ENCODE measurements around the gene MYO9B. TPM values are rescaled to one million over a fixed set of nuclear protein-coding genes. Genes with fewer than 3 reads are reported as not detected.

The MYO9B gene, protein sequence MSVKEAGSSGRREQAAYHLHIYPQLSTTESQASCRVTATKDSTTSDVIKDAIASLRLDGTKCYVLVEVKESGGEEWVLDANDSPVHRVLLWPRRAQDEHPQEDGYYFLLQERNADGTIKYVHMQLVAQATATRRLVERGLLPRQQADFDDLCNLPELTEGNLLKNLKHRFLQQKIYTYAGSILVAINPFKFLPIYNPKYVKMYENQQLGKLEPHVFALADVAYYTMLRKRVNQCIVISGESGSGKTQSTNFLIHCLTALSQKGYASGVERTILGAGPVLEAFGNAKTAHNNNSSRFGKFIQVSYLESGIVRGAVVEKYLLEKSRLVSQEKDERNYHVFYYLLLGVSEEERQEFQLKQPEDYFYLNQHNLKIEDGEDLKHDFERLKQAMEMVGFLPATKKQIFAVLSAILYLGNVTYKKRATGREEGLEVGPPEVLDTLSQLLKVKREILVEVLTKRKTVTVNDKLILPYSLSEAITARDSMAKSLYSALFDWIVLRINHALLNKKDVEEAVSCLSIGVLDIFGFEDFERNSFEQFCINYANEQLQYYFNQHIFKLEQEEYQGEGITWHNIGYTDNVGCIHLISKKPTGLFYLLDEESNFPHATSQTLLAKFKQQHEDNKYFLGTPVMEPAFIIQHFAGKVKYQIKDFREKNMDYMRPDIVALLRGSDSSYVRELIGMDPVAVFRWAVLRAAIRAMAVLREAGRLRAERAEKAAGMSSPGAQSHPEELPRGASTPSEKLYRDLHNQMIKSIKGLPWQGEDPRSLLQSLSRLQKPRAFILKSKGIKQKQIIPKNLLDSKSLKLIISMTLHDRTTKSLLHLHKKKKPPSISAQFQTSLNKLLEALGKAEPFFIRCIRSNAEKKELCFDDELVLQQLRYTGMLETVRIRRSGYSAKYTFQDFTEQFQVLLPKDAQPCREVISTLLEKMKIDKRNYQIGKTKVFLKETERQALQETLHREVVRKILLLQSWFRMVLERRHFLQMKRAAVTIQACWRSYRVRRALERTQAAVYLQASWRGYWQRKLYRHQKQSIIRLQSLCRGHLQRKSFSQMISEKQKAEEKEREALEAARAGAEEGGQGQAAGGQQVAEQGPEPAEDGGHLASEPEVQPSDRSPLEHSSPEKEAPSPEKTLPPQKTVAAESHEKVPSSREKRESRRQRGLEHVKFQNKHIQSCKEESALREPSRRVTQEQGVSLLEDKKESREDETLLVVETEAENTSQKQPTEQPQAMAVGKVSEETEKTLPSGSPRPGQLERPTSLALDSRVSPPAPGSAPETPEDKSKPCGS (N-terminal part only)
- total RNA-seq, result 93.3 and 94.3 TPM in 2 replicates
- long read RNA-seq, partial matches to known transcripts, result 2 of 14 reads
- long read RNA-seq, other reads (novel, unspliced or antisense), result 12 of 14 reads

DNA sequence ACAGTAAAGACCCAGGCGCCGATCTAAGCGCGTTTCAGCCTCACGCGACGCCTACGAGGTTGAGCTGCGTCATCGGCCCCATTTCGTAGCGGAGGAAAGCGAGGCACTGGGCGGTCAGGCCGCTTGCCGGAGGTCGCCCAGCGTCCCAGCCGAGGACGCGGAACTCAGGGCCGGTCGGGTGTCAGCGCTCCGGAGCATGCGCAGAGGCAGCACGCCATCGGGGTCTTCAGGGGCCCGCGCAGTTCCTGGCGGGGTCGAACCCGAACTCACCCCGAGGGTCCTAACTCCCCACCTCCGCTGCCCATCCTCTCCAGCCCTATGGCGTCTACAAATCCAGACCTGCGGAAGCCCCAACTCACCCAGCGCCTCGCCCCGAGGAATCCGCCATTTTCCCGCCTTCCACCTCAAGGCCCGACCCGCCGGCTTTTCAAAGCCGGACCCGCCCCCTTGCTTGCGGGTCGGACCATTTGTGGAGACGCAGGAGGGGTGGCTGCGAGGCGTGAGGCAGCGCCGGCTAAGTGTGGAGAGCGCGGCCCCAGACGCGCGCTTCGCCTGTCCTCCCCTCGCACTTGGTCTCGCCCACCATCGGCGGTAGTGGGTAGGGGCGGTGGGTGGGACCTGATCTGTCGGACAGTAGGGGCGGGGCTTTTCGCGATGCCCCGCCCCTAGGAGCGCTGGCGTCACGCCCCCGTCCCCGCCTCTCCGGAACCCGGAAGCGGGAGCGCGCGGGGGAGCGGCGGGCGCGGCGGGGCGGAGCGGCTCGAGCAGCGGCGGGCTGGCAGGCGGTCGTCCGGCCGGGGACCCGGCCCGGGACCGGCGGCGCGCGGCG, at the start of gene MYO9B, which contains the start of gene HAUS8:
Gene MYO9B, plus strand, starts transcription at position 743 of the 829 bp plus-strand sequence. CDS start 25,941 bp downstream, outside the sequence.
Gene HAUS8, minus strand, starts transcription at position 418 of the 829 bp plus-strand sequence. Its CDS starts 30 bp downstream, at position 388.
- TF ChIP-seq, protein P1, sequence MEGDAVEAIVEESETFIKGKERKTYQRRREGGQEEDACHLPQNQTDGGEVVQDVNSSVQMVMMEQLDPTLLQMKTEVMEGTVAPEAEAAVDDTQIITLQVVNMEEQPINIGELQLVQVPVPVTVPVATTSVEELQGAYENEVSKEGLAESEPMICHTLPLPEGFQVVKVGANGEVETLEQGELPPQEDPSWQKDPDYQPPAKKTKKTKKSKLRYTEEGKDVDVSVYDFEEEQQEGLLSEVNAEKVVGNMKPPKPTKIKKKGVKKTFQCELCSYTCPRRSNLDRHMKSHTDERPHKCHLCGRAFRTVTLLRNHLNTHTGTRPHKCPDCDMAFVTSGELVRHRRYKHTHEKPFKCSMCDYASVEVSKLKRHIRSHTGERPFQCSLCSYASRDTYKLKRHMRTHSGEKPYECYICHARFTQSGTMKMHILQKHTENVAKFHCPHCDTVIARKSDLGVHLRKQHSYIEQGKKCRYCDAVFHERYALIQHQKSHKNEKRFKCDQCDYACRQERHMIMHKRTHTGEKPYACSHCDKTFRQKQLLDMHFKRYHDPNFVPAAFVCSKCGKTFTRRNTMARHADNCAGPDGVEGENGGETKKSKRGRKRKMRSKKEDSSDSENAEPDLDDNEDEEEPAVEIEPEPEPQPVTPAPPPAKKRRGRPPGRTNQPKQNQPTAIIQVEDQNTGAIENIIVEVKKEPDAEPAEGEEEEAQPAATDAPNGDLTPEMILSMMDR (IDR thresholded peaks at IDR 0.05), result no peak
- no peaks in the 10 kb centered on the region for H3K27me3 Mint-ChIP-seq (ENCODE audit: unreplicated experiment)
- peak within 1 kb of the TSS; percentile 89 for H3K27ac Mint-ChIP-seq (ENCODE audit: unreplicated experiment)
- peak; percentile 100 for DNase-seq (ENCODE audit: extremely low spot score, unreplicated experiment)
- H3K9me3 Mint-ChIP-seq (ENCODE audit: unreplicated experiment), result no peaks in the 10 kb centered on the region
- peaks cover 55% of the 10 kb centered on the region for H3K4me1 Mint-ChIP-seq (ENCODE audit: unreplicated experiment)
- peak within 1 kb of the TSS; percentile 97 for H3K4me3 Mint-ChIP-seq (ENCODE audit: unreplicated experiment)
- H3K36me3 Mint-ChIP-seq (ENCODE audit: unreplicated experiment), result peaks cover 5% of the 10 kb centered on the region

DNA sequence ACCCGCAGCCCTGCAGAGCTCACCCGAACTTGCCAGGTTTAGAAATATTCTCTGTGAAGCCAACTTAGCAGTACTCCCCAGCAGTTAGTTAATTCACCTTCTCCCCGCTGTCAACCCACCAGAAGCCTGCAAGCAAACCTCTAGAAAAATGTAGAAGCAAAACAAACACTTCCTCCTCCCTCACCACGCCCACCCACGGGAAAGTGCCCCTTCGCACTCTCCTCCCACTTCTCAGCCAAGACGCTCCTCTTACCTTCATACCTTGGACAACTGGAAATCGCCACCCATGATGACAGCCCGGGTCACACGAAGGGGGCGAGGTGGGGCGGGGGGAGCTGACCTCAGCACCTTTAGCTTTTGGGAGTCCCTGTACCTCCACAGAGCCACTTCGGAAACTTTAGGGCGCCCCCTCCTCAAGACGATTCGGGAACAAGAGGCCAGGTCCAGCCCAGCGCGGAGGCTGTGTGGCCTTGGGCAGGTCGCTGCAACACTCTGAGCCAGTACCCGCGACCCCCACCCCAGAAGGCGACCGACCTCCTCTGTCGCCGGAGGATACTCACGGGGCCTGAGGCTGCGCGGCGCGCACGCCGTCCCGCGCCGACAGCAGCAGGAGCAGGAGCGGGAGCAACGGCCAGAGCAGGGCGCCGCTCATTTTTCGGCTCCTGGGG, 49.5 kb upstream of the MYO9B start:
- H3K9me3 Mint-ChIP-seq (ENCODE audit: unreplicated experiment), result peaks cover 8% of the 10 kb centered on the region
- TF ChIP-seq, protein P1 (IDR thresholded peaks at IDR 0.05), result no peak
- H3K36me3 Mint-ChIP-seq (ENCODE audit: unreplicated experiment), result peaks cover 22% of the 10 kb centered on the region
- peak overlapping the region; percentile 59 for H3K27ac Mint-ChIP-seq (ENCODE audit: unreplicated experiment)
- H3K4me3 Mint-ChIP-seq (ENCODE audit: unreplicated experiment), result peak overlapping the region; percentile 80
- peaks cover 45% of the 10 kb centered on the region for H3K4me1 Mint-ChIP-seq (ENCODE audit: unreplicated experiment)
- DNase-seq (ENCODE audit: extremely low spot score, unreplicated experiment), result no peak
- H3K27me3 Mint-ChIP-seq (ENCODE audit: unreplicated experiment), result peaks cover 28% of the 10 kb centered on the region

DNA sequence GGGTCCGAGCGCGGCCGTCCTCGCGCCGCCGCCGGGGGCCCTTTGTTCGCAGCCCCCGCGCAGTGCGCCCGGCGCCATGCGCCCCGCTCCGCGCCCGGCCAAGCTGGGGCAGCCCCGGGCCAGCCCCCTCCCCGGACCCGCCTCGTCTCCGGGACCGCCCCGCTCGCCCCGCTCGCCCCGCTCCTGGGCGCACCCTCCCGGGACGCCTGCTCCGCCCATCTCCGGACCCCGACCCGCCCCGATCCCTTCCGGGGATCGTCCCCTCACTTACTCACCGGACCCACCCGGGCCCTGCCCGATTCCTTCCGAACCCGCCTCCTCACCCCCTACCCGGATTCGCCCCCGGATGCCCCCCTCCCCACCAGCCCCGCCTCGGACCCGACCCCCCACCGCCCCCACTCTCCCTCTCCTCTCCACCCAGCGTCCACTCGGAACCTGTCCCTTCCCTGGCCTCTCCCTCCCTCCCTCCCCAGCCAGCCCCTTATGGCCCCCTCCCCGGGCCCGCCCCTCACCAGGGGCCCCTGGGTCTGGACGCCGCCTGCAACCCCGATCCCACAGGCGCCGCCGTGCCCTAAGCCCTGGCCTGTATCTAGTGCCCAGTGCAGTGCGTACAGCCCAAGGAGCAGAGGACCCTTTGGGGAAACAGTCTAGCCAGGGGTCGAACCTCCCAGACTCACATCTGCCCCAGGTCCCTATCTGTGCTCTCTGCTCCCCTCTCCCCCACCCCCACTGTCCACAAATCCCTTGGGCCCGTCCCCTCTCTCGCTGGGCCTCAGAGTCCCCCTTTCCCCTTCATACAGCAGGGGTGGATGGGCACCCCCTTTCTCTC, 48.7 kb upstream of the MYO9B start, which contains the start of gene CPAMD8:
Gene CPAMD8, minus strand, starts transcription at position 105 of the 829 bp plus-strand sequence. CDS start 168 bp downstream, outside the sequence.
- peaks cover 8% of the 10 kb centered on the region for H3K9me3 Mint-ChIP-seq (ENCODE audit: unreplicated experiment)
- peaks cover 28% of the 10 kb centered on the region for H3K27me3 Mint-ChIP-seq (ENCODE audit: unreplicated experiment)
- peaks cover 22% of the 10 kb centered on the region for H3K36me3 Mint-ChIP-seq (ENCODE audit: unreplicated experiment)
- H3K4me1 Mint-ChIP-seq (ENCODE audit: unreplicated experiment), result peaks cover 41% of the 10 kb centered on the region
- no peak for DNase-seq (ENCODE audit: extremely low spot score, unreplicated experiment)
- peak within 1 kb of the TSS; percentile 80 for H3K4me3 Mint-ChIP-seq (ENCODE audit: unreplicated experiment)
- peak within 1 kb of the TSS; percentile 73 for H3K27ac Mint-ChIP-seq (ENCODE audit: unreplicated experiment)
- TF ChIP-seq, protein P1 (IDR thresholded peaks at IDR 0.05), result no peak
